Suppressor macrophage (primary cell): ENCODE results near the gene MACF1.

Experiments
- DNase-seq, 4 experiments: peaks; one replicate each; pipeline ENCODE4 v3.0.0-alpha.2; 2020 to 2022

The MACF1 gene

DNA sequence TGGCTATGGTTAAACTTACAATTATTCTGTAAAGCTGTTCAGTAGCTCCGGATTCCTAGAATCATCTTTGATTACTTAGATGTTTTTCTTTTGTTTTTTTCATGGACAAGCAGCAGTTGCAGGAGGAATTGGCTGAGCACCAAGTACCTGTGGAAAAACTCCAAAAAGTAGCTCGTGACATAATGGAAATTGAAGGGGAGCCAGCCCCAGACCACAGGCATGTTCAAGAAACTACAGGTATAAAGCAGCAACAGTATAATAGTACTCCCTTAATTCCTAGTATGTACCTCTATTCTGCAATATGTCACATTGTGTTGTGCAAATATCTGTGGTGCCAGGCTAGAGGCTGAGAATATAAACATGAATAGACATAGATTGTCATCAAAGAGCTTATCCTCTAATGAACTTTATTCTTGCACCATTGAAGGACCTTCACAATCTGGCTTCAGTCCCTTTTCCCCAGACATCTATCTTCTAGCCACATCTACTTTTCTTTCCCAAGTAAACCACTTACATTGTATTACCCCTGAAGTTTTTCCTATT is 154.6 kb downstream of the MACF1 start:
- no peak for DNase-seq

GRCh38 chr1:39360731-39361130 is 156.2 kb downstream of the MACF1 start:
- peak; percentile 22 to 70 (median 52) for DNase-seq

GRCh38 chr1:39361446-39361845 is 157.0 kb downstream of the MACF1 start:
- no peak for DNase-seq

GRCh38 chr1:39363267-39363666 is 158.8 kb downstream of the MACF1 start:
- no peak for DNase-seq

GRCh38 chr1:39368045-39368444 is 163.6 kb downstream of the MACF1 start:
- DNase-seq, result no peak

DNA sequence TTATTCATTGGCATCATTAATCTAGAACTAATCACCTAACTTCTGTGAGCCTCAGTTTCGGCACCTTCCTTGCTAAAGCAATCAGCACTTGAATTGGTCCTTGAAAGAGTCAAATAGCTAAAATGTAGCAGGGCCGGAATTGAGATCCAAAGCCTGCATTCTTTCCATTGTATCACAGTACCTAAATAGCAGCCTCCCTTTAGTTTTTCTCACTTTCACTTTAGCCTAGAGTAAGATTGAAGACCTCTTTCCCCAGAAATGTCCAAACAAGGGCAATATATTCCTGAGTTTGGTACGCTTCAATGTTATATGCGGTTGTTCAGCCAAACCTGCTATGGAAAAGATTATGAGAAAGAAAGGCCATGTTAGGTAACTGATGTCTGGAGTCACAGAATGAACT is 165.1 kb downstream of the MACF1 start:
- DNase-seq, result no peak

GRCh38 chr1:39370602-39371001 is 166.1 kb downstream of the MACF1 start:
- no peak for DNase-seq

GRCh38 chr1:39372105-39372504 is 167.6 kb downstream of the MACF1 start:
- no peak for DNase-seq

GRCh38 chr1:39376656-39377055 is 172.2 kb downstream of the MACF1 start:
- no peak for DNase-seq

GRCh38 chr1:39378377-39378776 is 173.9 kb downstream of the MACF1 start:
- no peak for DNase-seq

DNA sequence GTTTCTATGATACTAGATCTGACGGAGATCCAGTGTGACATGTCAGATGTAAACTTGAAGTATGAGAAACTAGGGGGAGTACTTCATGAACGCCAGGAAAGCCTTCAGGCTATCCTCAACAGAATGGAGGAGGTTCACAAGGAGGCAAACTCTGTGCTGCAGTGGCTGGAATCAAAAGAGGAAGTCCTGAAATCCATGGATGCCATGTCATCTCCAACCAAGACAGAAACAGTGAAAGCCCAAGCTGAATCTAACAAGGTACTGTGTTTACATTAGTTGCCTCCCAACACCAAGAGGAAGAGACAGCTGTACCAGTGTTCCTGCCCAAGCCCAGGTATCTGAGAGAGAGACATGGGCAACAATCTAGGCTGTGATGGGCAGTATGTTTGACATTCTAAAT is 174.7 kb downstream of the MACF1 start:
- DNase-seq, result no peak

- DNase-seq, result no peak
Observed at GRCh38 chr1:39380036-39380435, 175.5 kb downstream of the MACF1 start.

- DNase-seq, result no peak
Observed at GRCh38 chr1:39381839-39382238, 177.3 kb downstream of the MACF1 start.

GRCh38 chr1:39384305-39384704 is 179.8 kb downstream of the MACF1 start:
- peak; percentile 26 to 69 (median 46) for DNase-seq

- DNase-seq, result no peak
Observed at GRCh38 chr1:39385067-39385988, 180.8 kb downstream of the MACF1 start.

- DNase-seq, result no peak
Observed at GRCh38 chr1:39386997-39387396, 182.5 kb downstream of the MACF1 start.

GRCh38 chr1:39387452-39387851 is 183.0 kb downstream of the MACF1 start:
- DNase-seq, result no peak

DNA sequence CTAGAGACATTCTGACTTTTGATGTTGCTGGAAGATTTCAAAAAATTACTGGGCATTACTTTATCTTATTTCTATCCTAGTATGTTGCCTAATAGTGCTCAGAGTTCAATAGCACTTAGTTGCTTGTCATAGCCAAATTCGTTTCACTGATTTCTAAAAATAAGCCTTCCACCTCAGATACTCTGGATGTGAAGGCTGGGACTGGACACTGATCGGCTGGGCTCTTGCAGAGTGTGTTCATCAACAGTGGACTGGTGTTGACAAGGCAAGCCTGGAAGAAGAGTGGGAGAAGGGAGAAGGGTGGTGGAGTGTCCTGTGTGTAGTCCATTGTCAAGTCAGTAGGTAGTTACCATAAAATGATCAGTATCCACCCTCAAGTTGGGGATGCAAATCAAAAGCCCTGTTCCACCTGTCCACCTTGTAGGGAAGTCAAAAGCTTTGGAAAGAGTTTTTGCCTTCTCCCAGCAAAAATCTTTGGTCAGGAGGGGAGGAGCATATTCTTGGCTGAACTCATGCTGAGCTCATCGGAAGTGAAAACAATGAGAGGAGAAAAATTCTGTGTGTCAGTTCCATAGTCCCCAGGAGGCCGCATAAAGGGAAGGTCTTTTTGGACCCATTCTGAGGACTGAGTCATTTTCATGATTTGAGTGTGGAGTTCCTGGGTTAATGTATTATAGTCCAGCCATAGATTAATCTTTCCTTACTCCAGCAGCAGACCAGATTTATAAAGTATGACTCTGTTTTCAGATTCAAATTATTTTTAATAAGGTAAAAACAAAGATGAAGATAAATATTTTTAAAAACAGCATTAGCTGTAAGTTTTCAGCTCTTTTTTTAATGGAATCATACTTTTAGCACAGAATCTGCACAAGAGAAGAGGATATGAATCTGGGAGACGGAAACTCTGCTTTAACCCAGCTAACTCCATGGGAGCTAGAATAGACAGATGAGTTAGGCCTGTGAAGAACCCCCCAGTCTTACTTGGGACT is 187.5 kb downstream of the MACF1 start:
- peak; percentile 46 to 65 (median 50) for DNase-seq

- no peak for DNase-seq
Observed at GRCh38 chr1:39392851-39393573, 188.5 kb downstream of the MACF1 start.

GRCh38 chr1:39393645-39394044 is 189.2 kb downstream of the MACF1 start:
- no peak for DNase-seq

DNA sequence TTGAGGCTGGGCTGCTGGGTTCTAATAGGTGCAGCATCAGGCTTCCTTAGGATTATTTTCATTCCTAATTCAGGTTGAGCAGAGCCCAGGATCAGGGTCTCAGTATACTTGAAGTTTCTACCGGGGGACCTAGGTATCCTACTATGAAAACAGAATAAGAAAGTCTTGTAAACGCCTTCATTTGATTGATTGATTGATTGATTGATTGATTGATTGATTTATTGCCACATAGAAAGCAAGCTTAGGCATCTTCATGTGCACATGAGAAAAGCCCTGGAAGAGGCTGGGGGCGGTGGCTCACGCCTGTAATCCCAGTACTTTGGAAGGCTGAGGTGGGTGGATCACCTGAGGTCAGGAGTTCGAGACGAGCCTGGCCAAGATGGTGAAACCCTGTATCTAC is 189.6 kb downstream of the MACF1 start:
- no peak for DNase-seq

- no peak for DNase-seq
Observed at GRCh38 chr1:39394598-39394997, 190.1 kb downstream of the MACF1 start.
